Peyer's patch (tissue), 4 donors: ENCODE data around the gene FAM204A.

Source experiments
- POLR2A ChIP-seq, 2 donors: fragments of 450-650 bp; IDR thresholded peaks; one replicate each; pipeline ENCODE4 v1.5.1; 2017; ENCODE audit warnings: antibody characterized with exemption in 2 of 2, mild to moderate bottlenecking in 2 of 2, moderate library complexity in 2 of 2
- TF ChIP-seq, protein P1 (sequence below), 6 experiments: fragments of 450-650 bp in 4 of 6; fragments of 200-600 bp in 2 of 6; sonication (generic) in 1 of 6; IDR thresholded peaks; one replicate each; pipeline ENCODE4 v1.5.1; 2017 to 2019; ENCODE audit warnings: antibody characterized with exemption in 6 of 6, mild to moderate bottlenecking in 3 of 6, moderate library complexity in 1 of 6

DNA sequence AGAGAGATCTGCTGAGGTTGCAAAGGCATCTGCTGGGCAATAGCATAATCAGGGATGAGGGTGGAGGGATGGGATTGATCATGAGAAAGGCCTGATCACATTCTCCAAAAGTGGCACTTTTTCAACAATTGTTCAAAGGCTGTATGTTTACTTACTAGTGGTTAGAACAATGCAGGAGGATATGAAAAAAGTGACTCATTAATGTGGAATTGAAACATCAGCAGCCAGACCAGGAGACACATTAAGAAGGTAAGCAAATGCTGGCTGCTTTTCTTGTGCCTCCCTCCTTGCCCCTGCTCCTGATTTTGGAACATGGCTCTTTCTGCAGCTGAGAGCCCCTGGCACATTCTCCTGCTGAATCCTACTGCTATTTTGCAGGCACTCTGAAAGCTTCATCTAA is 63.5 kb downstream of the FAM204A start:
- TF ChIP-seq, protein P1, sequence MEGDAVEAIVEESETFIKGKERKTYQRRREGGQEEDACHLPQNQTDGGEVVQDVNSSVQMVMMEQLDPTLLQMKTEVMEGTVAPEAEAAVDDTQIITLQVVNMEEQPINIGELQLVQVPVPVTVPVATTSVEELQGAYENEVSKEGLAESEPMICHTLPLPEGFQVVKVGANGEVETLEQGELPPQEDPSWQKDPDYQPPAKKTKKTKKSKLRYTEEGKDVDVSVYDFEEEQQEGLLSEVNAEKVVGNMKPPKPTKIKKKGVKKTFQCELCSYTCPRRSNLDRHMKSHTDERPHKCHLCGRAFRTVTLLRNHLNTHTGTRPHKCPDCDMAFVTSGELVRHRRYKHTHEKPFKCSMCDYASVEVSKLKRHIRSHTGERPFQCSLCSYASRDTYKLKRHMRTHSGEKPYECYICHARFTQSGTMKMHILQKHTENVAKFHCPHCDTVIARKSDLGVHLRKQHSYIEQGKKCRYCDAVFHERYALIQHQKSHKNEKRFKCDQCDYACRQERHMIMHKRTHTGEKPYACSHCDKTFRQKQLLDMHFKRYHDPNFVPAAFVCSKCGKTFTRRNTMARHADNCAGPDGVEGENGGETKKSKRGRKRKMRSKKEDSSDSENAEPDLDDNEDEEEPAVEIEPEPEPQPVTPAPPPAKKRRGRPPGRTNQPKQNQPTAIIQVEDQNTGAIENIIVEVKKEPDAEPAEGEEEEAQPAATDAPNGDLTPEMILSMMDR (IDR thresholded peaks at IDR 0.05) = no peak
- TF ChIP-seq POLR2A (IDR thresholded peaks at IDR 0.05) = no peak
